ENCODE results near the gene KLHL33. TPM values are rescaled to one million over a fixed set of nuclear protein-coding genes. Genes with fewer than 3 reads are reported as not detected.

KLHL33 gene
- polyA plus RNA-seq, 2 of the 4 experiments (the other 2 are of a cell fraction): not detected

GRCh38 chr14:20400965-20401593 is 34.9 kb downstream of the KLHL33 start:
- 89% methylated on average over 10 of the region's 10 CpGs for whole genome bisulfite sequencing (ENCODE audit: missing lambda C conversion rate)
- ChIA-PET CTCF (interaction anchor here (0.6 to 2.3 kb wide), 5 partner anchors 13 to 353 kb away, joined by 3 to 8 read pairs (median 5); partner anchors contain the start of gene TEP1), POLR2A (interaction anchor here (0.7 kb wide), 1 partner anchor 61 kb away, joined by 3 read pairs; no protein-coding TSS in a partner anchor)
- no peak overlapping the region for H3K27ac ChIP-seq
- H3K4me3 ChIP-seq: no peak overlapping the region
- no peak for FAIRE-seq
- peaks cover 12% of the 10 kb centered on the region for H3K4me1 ChIP-seq
- TF ChIP-seq NFE2L2 (conservative IDR thresholded peaks at IDR 0.05; ENCODE audit: low read length) (no peak), JUNB (IDR thresholded peaks at IDR 0.05) (0 out of 2 replicates have a peak, but pooled peaks have one; percentile 16), FOSL2 (IDR thresholded peaks at IDR 0.05) (peak; percentile 54; the same call in 1 of the 2 replicates), FOSL2 (CRISPR knock-in tag; IDR thresholded peaks at IDR 0.05) (peak; percentile 91)
- peak; percentile 43 to 67; a peak in 5 of 6 replicates for ATAC-seq
- peak; percentile 18 to 28 for DNase-seq (ENCODE audit: low read depth in 1 of 2, low spot score in 1 of 2)
- H3K9me3 ChIP-seq: no peaks in the 10 kb centered on the region
- peak overlapping the region; percentile 36; the same call in 1 of the 3 replicates for H3K4me2 ChIP-seq

GRCh38 chr14:20400589-20400964 is 35.4 kb downstream of the KLHL33 start:
- FAIRE-seq: no peak
- H3K4me2 ChIP-seq: no peak overlapping the region; the same call in 2 of the 3 replicates
- ATAC-seq: no peak
- WGBS (ENCODE audit: missing lambda C conversion rate): 100% methylated on average over 1 of the region's 1 CpG
- DNase-seq (ENCODE audit: low read depth in 1 of 2, low spot score in 1 of 2): no peak
- no peak overlapping the region for H3K4me3 ChIP-seq
- TF ChIP-seq ZSCAN20 (CRISPR knock-in tag; IDR thresholded peaks at IDR 0.05) (no peak), HOXB5 (CRISPR knock-in tag; IDR thresholded peaks at IDR 0.05) (no peak), FOXS1 (CRISPR knock-in tag; IDR thresholded peaks at IDR 0.05) (no peak), ZNF302 (CRISPR knock-in tag; IDR thresholded peaks at IDR 0.05) (no peak), RCOR1 (IDR thresholded peaks at IDR 0.05; ENCODE audit: low read depth, low read length) (no peak), CBX2 (IDR thresholded peaks at IDR 0.05; ENCODE audit: borderline replicate concordance, low read depth) (no peak), JUNB (IDR thresholded peaks at IDR 0.05) (no peak), NFE2L2 (conservative IDR thresholded peaks at IDR 0.05; ENCODE audit: low read length) (no peak), MAX (IDR thresholded peaks at IDR 0.05) (no peak), EHMT2 (IDR thresholded peaks at IDR 0.05; ENCODE audit: low read depth) (no peak), MYC (IDR thresholded peaks at IDR 0.05; ENCODE audit: borderline replicate concordance, low read length) (no peak), ELK1 (IDR thresholded peaks at IDR 0.05; ENCODE audit: low read depth, low read length) (no peak), E2F6 (IDR thresholded peaks at IDR 0.05; ENCODE audit: borderline replicate concordance, low read depth) (no peak)
- CTCF ChIA-PET: interaction anchor here (0.6 to 2.3 kb wide), 5 partner anchors 13 to 353 kb away, joined by 3 to 8 read pairs (median 5); partner anchors contain the start of gene TEP1
- H3K27ac ChIP-seq: no peak overlapping the region
- POLR2A ChIA-PET: no interaction called here
- peaks cover 12% of the 10 kb centered on the region for H3K4me1 ChIP-seq
- no peaks in the 10 kb centered on the region for H3K9me3 ChIP-seq

- no peaks in the 10 kb centered on the region for H3K9me3 ChIP-seq
- no peak for DNase-seq (ENCODE audit: low read depth in 1 of 2, low spot score in 1 of 2)
- 91% methylated on average over 3 of the region's 3 CpGs for WGBS (ENCODE audit: missing lambda C conversion rate)
- ChIA-PET CTCF (interaction anchor here (0.7 to 1.7 kb wide), 2 partner anchors 17 to 36 kb away, joined by 3 to 4 read pairs; no protein-coding TSS in a partner anchor), POLR2A (no interaction called here)
- no peak for ATAC-seq
- H3K4me3 ChIP-seq: no peak overlapping the region
- TF ChIP-seq NFE2L2 (conservative IDR thresholded peaks at IDR 0.05; ENCODE audit: low read length) (no peak), ATOH8 (CRISPR knock-in tag; IDR thresholded peaks at IDR 0.05; ENCODE audit: low read depth) (no peak), TFCP2L1 (CRISPR knock-in tag; IDR thresholded peaks at IDR 0.05) (no peak), MAX (IDR thresholded peaks at IDR 0.05) (no peak), HMGXB4 (CRISPR knock-in tag; IDR thresholded peaks at IDR 0.05; ENCODE audit: borderline replicate concordance) (no peak), NPAS2 (CRISPR knock-in tag; IDR thresholded peaks at IDR 0.05; ENCODE audit: borderline replicate concordance) (no peak), MYC (IDR thresholded peaks at IDR 0.05; ENCODE audit: borderline replicate concordance, low read length) (no peak), KDM5A (IDR thresholded peaks at IDR 0.05) (no peak), BCL3 (IDR thresholded peaks at IDR 0.05) (no peak), FOSL2 (IDR thresholded peaks at IDR 0.05) (no peak), FOSL2 (CRISPR knock-in tag; IDR thresholded peaks at IDR 0.05) (no peak), EHMT2 (IDR thresholded peaks at IDR 0.05; ENCODE audit: low read depth) (no peak), RNF2 (IDR thresholded peaks at IDR 0.05; ENCODE audit: borderline replicate concordance, low read depth) (no peak), EP300 (IDR thresholded peaks at IDR 0.05) (no peak), FOSB (CRISPR knock-in tag; IDR thresholded peaks at IDR 0.05) (no peak)
- no peak overlapping the region for H3K4me2 ChIP-seq
- H3K4me1 ChIP-seq: peaks cover 12% of the 10 kb centered on the region
- H3K27ac ChIP-seq: no peak overlapping the region
- FAIRE-seq: no peak
Observed at GRCh38 chr14:20397511-20397910, 38.5 kb downstream of the KLHL33 start.
